Suprapubic skin (tissue), 3 donors: ENCODE results near the gene ISG20L2.

ENCODE experiments used
- CTCF ChIP-seq, 2 donors: fragments of 200-600 bp in 1 of 2; fragments of 450-650 bp in 1 of 2; sonication (generic) in 1 of 2; IDR thresholded peaks; one replicate each; pipeline ENCODE4 v1.5.1; 2016 to 2019; ENCODE audit warnings: antibody characterized with exemption in 2 of 2, mild to moderate bottlenecking in 1 of 2, moderate library complexity in 1 of 2
- EP300 ChIP-seq: sonication (generic); formaldehyde crosslinking; IDR thresholded peaks from one replicate; pipeline ENCODE4 v1.6.1; 2017; ENCODE audit warnings: antibody characterized with exemption
- POLR2A ChIP-seq, 2 donors: fragments of 450-650 bp; IDR thresholded peaks; one replicate each; pipeline ENCODE4 v1.6.1; 2017; ENCODE audit warnings: antibody characterized with exemption in 2 of 2, mild to moderate bottlenecking in 2 of 2, moderate library complexity in 2 of 2

- TF ChIP-seq CTCF (IDR thresholded peaks at IDR 0.05): no peak
- no peak for TF ChIP-seq EP300
- no peak for TF ChIP-seq POLR2A (IDR thresholded peaks at IDR 0.05)
Observed at GRCh38 chr1:156681196-156681960, 47.2 kb downstream of the ISG20L2 start.
